ENCODE data around the gene OST4.

The OST4 gene

DNA sequence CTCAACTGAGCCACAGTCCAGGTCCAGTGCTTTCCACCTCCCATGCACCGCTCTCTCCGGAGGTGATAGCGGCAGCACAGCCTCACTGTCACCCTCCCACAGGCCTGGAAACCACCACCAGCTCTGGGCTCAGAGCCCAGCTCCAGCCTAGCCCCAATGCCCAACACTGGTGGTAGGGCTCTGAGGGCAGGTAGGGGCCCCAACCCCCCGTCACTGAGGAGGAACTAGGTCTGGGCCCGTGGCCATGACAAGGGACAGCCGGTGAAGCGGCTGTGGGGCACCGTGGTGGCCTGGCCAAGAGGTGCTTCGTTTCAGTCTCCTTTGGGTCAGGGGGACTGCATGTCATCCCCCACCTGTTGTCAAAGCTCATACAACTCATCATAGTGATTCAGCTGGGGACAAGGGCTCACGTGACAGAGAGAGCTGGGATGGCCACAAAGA is 44.2 kb downstream of the OST4 start:
- H3K36me3 ChIP-seq (ENCODE audit: low read length), result no peaks in the 10 kb centered on the region
- H3K27ac ChIP-seq (ENCODE audit: low read depth, low read length), result no peak overlapping the region

DNA sequence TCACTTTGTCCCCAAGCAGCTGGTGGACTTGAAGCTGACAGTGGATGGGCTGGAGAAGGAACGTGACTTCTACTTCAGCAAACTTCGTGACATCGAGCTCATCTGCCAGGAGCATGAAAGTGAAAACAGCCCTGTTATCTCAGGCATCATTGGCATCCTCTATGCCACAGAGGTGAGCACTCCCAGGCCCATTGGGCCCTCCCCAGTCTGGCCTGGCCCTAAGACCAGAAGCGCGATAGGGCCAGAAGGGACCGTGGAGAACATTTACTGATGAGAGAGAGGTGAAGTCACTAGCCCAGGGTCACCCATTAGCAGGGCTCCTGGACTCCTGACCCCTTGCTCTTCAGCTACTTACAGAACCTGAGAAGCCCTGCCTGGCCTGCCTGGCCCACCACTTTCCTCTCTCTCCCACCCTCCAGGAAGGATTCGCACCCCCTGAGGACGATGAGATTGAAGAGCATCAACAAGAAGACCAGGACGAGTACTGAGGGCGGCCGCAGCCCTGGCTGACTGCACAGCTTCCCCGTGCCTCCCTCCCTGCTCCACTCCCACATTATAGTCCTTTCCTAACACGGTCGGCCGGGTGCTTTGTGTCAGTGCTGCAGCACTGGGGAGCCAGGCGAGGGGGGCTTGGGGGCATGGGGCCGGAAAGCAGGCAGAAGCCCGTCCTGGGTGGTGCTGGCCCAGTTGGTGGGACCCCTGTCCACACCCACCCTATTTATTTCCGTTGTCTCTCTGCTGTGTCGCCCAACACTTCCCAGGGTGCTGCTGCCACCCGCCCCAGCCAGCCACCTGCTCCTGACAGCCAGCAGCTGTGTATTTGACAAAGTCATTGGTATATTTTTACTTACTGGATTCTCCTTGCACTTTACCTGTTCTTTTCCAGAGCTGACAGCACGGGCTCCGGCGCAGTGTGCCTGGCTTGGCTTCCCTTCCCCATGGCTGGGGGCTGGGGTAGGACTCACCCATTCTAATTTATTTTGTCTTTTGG is 45.3 kb downstream of the OST4 start:
- Histone ChIP-seq H3K4me2 (ENCODE audit: low read depth, low read length, poor library complexity, severe bottlenecking) (no peak overlapping the region), H3K27ac (ENCODE audit: low read depth, low read length) (no peak overlapping the region), H3K9ac (ENCODE audit: low read length) (no peak overlapping the region), H3K9me3 (ENCODE audit: insufficient read depth, low read length) (no peaks in the 10 kb centered on the region), H3K9me2 (replicated peaks; ENCODE audit: insufficient read depth, low read length) (no peaks in the 10 kb centered on the region), H3K79me2 (ENCODE audit: insufficient read depth, low read length) (no peaks in the 10 kb centered on the region), H3K4me3 (ENCODE audit: insufficient read depth, low read length, poor library complexity, severe bottlenecking) (no peak overlapping the region), H3F3A (ENCODE audit: insufficient read depth) (no peaks in the 10 kb centered on the region), H3K27me3 (ENCODE audit: low read length) (no peaks in the 10 kb centered on the region), H3K36me3 (ENCODE audit: low read length) (no peaks in the 10 kb centered on the region), H4K20me1 (ENCODE audit: low read depth, low read length) (no peaks in the 10 kb centered on the region), H2AFZ (ENCODE audit: low read depth, low read length, severe bottlenecking) (no peak overlapping the region)
- TF ChIP-seq, protein P1, sequence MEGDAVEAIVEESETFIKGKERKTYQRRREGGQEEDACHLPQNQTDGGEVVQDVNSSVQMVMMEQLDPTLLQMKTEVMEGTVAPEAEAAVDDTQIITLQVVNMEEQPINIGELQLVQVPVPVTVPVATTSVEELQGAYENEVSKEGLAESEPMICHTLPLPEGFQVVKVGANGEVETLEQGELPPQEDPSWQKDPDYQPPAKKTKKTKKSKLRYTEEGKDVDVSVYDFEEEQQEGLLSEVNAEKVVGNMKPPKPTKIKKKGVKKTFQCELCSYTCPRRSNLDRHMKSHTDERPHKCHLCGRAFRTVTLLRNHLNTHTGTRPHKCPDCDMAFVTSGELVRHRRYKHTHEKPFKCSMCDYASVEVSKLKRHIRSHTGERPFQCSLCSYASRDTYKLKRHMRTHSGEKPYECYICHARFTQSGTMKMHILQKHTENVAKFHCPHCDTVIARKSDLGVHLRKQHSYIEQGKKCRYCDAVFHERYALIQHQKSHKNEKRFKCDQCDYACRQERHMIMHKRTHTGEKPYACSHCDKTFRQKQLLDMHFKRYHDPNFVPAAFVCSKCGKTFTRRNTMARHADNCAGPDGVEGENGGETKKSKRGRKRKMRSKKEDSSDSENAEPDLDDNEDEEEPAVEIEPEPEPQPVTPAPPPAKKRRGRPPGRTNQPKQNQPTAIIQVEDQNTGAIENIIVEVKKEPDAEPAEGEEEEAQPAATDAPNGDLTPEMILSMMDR (IDR thresholded peaks at IDR 0.05; ENCODE audit: insufficient read depth, low read length, poor library complexity, severe bottlenecking), result no peak
- no peak for TF ChIP-seq EZH2phosphoT487 (conservative IDR thresholded peaks at IDR 0.05; ENCODE audit: low read length)

More for the DNA sequence above, 44.2 kb downstream of the OST4 start:
- Histone ChIP-seq H3K4me3 (ENCODE audit: insufficient read depth, low read length, poor library complexity, severe bottlenecking) (no peak overlapping the region), H3K9me2 (replicated peaks; ENCODE audit: insufficient read depth, low read length) (no peaks in the 10 kb centered on the region), H3K9ac (ENCODE audit: low read length) (no peak overlapping the region), H3K27me3 (ENCODE audit: low read length) (no peaks in the 10 kb centered on the region), H3F3A (ENCODE audit: insufficient read depth) (no peaks in the 10 kb centered on the region), H3K79me2 (ENCODE audit: insufficient read depth, low read length) (no peaks in the 10 kb centered on the region), H3K9me3 (ENCODE audit: insufficient read depth, low read length) (no peaks in the 10 kb centered on the region), H4K20me1 (ENCODE audit: low read depth, low read length) (no peaks in the 10 kb centered on the region), H2AFZ (ENCODE audit: low read depth, low read length, severe bottlenecking) (no peak overlapping the region), H3K4me2 (ENCODE audit: low read depth, low read length, poor library complexity, severe bottlenecking) (no peak overlapping the region)
- TF ChIP-seq EZH2phosphoT487 (conservative IDR thresholded peaks at IDR 0.05; ENCODE audit: low read length), result no peak
- TF ChIP-seq, protein P1 (IDR thresholded peaks at IDR 0.05; ENCODE audit: insufficient read depth, low read length, poor library complexity, severe bottlenecking), result no peak

DNA sequence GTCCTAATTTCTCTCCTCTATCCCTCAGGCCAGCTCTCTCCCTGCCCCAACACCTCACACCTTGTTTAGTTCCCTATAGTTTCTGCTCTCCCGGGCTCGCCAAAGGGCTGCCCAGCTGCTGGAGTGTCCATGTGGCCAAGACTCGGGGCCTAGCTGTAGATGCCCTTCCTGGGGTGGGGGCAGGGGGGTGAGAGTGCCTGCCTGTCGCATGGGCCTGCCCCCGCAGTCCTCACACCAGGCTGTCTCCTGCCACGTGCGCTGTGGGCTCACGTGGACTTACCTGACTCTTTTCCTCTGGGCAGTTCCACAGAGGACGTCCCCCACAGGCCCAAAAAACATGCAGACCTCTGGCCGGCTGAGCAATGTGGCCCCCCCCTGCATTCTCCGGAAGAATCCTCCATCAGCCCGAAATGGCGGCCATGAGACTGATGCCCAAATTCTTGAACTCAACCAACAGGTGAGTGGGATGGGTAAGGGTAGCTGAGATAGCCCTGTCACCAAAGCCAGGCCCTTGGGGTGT is 46.1 kb downstream of the OST4 start:
- Histone ChIP-seq H3K27me3 (ENCODE audit: low read length) (no peaks in the 10 kb centered on the region), H3K4me2 (ENCODE audit: low read depth, low read length, poor library complexity, severe bottlenecking) (no peak overlapping the region), H2AFZ (ENCODE audit: low read depth, low read length, severe bottlenecking) (no peak overlapping the region), H3K9ac (ENCODE audit: low read length) (no peak overlapping the region), H3K36me3 (ENCODE audit: low read length) (no peaks in the 10 kb centered on the region), H3K9me2 (replicated peaks; ENCODE audit: insufficient read depth, low read length) (no peaks in the 10 kb centered on the region), H3K4me3 (ENCODE audit: insufficient read depth, low read length, poor library complexity, severe bottlenecking) (no peak overlapping the region), H3K27ac (ENCODE audit: low read depth, low read length) (no peak overlapping the region), H4K20me1 (ENCODE audit: low read depth, low read length) (no peaks in the 10 kb centered on the region), H3K9me3 (ENCODE audit: insufficient read depth, low read length) (no peaks in the 10 kb centered on the region), H3K79me2 (ENCODE audit: insufficient read depth, low read length) (no peaks in the 10 kb centered on the region), H3F3A (ENCODE audit: insufficient read depth) (no peaks in the 10 kb centered on the region)
- TF ChIP-seq, protein P1 (IDR thresholded peaks at IDR 0.05; ENCODE audit: insufficient read depth, low read length, poor library complexity, severe bottlenecking), result no peak
- TF ChIP-seq EZH2phosphoT487 (conservative IDR thresholded peaks at IDR 0.05; ENCODE audit: low read length), result no peak
